Activated T-cell treated with anti-CD3 and anti-CD28 coated beads for 4 hours (primary cell): Measurements from ENCODE around the gene SLC25A4.

Source experiments
- DNase-seq: peaks from one replicate; pipeline ENCODE4 v3.0.0-alpha.2; 2020

The SLC25A4 gene

GRCh38 chr4:185122681-185123345 lies 20.3 kb upstream of the SLC25A4 start:
- DNase-seq, result no peak

GRCh38 chr4:185124006-185124405 lies 19.1 kb upstream of the SLC25A4 start:
- no peak for DNase-seq

- no peak for DNase-seq
Observed at GRCh38 chr4:185127021-185127925, 15.8 kb upstream of the SLC25A4 start.

GRCh38 chr4:185128272-185129119 lies 14.6 kb upstream of the SLC25A4 start:
- no peak for DNase-seq

- no peak for DNase-seq
Observed at GRCh38 chr4:185134307-185134869, 8.7 kb upstream of the SLC25A4 start.

GRCh38 chr4:185137233-185137925 lies 5.7 kb upstream of the SLC25A4 start:
- no peak for DNase-seq

- no peak for DNase-seq
Observed at GRCh38 chr4:185138161-185138560, 4.9 kb upstream of the SLC25A4 start.

GRCh38 chr4:185139736-185140135 lies 3.3 kb upstream of the SLC25A4 start:
- no peak for DNase-seq

GRCh38 chr4:185141777-185142176 lies 1.3 kb upstream of the SLC25A4 start:
- DNase-seq, result no peak

GRCh38 chr4:185142564-185142911 lies 528 bp upstream of the SLC25A4 start:
- no peak for DNase-seq

- DNase-seq, result no peak
Observed at GRCh38 chr4:185143601-185143969, 519 bp downstream of the SLC25A4 start.

GRCh38 chr4:185144601-185145240 lies 1.7 kb downstream of the SLC25A4 start:
- DNase-seq, result no peak

GRCh38 chr4:185145572-185145971 lies 2.5 kb downstream of the SLC25A4 start:
- no peak for DNase-seq

- DNase-seq, result no peak
Observed at GRCh38 chr4:185149392-185149791, 6.3 kb downstream of the SLC25A4 start.

- no peak for DNase-seq
Observed at GRCh38 chr4:185151296-185151695, 8.2 kb downstream of the SLC25A4 start.

GRCh38 chr4:185165605-185166063 lies 22.6 kb downstream of the SLC25A4 start:
- DNase-seq, result no peak

GRCh38 chr4:185167234-185167633 lies 24.2 kb downstream of the SLC25A4 start:
- DNase-seq, result no peak

- DNase-seq, result no peak
Observed at GRCh38 chr4:185171373-185172071, 28.5 kb downstream of the SLC25A4 start.

- DNase-seq, result no peak
Observed at GRCh38 chr4:185179488-185179887, 36.4 kb downstream of the SLC25A4 start.

GRCh38 chr4:185182239-185182638 lies 39.2 kb downstream of the SLC25A4 start:
- DNase-seq, result no peak

- peak; percentile 73 for DNase-seq
Observed at GRCh38 chr4:185183622-185184281, 40.7 kb downstream of the SLC25A4 start.
